ENCODE results near the gene RNF169.
"Not testable (repeated sequence)": the region's sequence is repeated elsewhere in the genome, so short reads cannot be mapped to it uniquely, and the experiment has no call there.

Gene RNF169

DNA sequence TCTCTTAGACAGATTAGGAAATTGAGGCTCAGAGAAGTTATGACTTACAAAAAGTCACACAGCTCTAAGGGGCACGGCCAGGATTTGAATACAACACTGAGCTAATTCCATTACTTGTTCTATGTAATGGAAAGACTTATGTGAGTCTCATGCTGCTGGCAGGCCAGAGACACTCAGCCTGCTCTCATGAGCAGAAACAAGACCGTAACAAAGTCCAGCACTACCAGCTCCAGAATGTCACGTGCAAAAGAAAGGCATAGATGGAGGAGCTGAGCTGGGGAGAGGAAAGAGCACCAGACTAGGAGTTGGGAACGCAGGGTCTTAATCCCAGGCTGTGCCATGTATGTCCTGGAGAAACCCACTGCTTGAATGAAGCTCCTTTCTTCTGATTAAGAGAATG lies 19.3 kb upstream of the RNF169 start:
- no peak for DNase-seq

DNA sequence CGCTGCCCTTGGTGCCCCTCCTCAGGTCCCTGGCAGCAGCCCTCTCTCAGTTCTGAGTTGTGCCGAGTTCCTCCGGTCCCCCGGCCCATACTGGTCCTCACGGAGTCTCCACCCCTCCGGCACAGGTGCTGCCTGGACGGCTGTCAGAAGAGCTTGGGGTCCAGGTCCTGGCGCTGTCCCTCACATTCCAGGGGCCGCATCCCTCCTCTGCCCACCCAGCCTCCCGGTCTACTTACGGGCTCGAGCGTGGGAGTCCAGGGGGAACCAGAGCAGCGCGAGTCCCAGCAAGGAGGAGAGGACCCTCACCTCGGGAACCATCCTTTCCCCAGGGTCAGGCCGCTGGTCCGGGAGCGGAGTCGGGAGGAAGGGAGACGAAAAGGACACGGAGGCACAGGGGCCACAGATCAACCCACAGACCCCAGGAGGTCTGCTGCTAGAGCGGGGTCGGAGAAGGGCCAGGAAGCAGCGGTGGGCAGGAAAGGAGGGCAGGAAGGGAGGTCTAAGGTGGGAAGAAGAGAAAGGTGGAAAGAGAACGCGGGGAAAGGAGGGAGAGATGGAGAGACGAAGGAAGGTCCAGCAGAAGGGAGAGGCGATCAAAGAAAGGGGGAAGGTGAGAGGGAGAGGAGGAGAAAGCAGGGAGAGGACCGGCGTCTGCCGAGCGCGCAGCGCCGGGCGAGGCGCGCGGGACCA lies 17.9 kb upstream of the RNF169 start:
- DNase-seq, result no peak

DNA sequence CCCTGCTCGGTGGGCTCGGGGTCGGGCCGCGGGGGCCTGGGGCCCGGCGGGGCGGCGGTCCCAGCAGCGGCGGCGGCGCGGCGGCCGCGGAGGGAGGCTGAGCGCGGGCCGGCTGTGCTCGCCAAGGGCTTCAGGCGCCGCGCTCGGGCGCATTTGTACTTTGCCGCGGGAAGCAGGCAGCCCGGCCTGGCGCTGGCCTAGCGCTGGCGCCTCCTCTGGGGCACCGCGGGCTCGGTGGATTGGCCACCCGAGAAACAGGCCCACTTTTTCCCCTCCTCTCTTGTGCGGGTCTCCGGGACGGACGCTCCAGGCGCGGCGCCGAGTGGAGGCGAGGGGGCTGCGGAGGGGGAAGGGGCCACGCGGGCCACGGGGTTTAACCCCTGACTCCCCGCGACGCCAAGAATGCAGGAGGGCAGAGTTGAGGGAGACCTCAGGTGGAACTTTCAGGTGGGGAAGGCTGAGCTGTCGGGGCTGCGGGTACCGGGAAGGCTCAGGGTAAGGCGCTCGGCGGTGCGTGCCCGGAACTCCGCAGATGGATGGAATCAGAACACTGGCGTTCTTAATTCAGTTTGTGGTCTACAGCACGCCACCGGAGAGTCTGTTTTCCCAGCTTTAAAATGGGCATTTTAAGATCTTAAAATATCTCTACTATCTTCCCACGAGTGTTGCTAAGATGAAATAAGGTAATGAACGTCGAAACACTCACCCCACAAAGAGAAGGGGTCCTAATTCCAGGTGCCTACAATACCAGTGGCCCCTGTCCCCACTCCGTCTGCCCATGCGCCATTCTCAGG lies 17.2 kb upstream of the RNF169 start, which contains the start of gene CHRDL2:
CHRDL2 (minus strand) TSS at position 126 of the 794 bp plus-strand sequence. CDS start 538 bp downstream, outside the sequence.
- no peak for DNase-seq

DNA sequence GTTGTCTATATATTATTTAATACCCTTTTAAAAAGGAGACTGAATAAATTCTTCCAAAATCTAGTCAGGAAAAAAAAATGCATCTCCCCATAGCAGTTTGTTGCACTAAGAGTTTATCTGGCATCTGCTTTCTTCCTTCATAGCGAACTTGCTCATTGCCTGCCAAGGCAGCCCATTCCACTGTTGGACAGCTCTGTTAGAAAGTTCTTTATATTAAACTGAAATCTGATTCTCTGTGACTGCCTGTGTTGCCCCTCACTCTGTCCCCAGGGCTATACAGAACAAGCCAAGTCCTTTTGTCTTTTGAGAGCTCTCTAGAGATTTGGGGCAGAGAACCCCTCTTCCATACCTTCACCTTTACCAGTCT lies 14.1 kb upstream of the RNF169 start:
- DNase-seq, result no peak

DNA sequence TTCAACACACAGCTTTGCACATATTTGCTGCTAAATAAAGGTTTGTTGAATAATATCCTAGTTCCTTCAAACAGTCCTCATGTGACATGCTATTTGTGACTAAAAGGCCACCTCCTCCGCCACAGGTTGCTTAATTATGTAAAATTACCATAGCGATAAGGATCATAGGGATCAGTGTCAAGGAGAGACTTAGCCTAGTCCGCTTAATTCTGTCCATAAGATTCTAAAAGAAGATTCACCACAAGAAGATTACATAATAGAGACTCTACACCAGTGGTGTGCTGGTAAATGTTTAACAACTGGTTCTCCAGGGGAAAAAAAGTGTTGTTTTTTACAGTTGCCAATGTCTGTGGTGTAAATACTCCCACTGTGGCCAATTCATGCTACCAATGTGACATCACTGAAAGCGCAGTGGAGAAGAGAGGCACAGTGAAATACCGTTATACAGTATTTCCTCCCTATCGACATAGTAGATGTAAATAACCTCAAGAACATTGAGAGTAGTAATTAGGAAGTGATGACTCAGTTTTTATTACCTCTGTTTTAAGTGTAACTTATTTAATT lies 13.2 kb upstream of the RNF169 start:
- no peak for DNase-seq

DNA sequence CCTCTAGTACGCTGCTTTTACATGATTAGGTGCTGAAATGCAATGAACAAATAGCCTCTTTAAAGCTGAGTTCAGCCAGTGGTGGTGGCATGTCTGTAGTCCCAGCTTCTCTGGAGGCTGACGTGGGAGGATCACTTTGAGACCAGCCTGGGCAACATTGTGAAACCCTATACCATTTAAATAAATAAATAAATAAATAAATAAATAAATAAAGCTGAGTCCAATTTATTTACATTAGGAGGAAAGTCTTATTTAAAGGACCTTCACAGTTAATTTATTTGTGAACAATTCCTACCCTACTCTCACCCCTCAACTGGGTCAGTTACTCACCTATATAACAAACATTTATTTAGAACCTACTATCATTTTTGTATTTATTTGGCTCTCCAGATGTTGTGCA lies 12.6 kb upstream of the RNF169 start:
- DNase-seq, result no peak

DNA sequence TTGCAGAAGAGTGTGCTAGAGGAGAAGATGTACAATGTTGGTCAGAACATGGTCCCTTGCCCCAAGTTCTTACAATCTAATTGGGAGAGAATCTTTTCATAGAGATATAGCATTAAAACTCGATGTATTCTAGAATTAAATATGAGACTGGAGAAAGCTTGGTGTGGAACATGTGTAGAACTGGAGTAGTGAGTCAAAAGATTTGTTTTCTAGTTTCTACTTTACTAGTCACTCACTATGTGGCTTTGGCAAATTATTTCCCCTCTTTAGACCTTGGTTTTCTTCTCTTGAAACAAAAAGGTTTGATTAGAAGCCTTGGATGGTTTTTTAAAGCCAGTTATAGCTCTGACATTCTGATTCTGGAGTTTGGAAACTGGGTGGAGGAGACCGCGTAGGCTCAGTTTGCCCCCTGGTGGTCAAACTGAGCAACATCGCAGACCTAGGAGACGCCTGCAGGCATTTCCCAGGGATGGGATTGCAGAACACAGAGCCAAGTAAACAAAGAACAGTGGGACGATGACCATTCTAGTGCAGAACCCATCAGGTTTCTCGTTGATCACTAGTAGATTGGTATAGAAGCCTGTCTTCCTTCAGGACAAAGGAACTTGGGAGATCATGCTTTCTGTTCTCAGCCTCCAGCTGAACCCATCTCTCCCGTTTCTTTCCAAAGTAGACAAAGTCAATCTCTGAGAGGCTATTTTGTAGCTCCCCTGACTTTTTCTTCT lies 8.9 kb upstream of the RNF169 start:
- no peak for DNase-seq

DNA sequence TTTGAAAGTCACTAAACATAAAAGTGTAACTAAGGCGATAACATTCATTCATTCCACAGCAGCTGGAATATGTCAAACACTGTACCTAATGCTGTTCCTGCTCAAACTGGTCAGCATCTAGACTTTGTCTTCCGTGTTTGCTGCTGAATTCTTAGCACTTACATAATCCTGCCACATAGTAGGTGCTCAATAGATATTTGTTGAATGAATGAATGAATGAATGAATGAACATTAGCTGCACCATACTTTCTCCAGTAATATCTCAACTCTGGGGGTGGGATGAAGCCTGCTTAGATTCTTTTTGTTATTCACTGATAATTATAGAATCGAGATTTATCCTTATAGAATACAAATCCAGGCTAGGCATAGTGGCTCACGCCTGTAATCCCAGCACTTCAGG lies 6.6 kb upstream of the RNF169 start:
- no peak for DNase-seq

DNA sequence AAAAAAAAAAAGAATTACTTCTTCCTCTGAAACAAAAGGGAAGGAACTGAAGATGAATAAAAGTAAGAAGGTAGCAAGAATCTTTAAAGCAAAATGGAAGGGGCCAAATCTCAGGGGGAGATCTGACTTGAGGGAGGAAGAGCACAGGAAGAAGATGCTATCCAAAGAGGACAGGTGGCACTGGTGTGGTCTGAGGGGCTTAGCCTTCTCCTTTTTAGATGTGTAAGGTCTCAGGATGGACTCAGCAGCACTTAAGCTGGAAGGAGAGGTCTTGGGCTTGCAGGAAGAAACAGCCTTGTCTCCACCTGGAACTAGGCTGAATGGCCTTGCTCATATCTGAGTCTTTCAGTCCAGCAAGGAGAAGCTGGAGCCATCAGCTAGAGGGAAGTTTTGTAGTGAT lies 5.0 kb upstream of the RNF169 start:
- no peak for DNase-seq

DNA sequence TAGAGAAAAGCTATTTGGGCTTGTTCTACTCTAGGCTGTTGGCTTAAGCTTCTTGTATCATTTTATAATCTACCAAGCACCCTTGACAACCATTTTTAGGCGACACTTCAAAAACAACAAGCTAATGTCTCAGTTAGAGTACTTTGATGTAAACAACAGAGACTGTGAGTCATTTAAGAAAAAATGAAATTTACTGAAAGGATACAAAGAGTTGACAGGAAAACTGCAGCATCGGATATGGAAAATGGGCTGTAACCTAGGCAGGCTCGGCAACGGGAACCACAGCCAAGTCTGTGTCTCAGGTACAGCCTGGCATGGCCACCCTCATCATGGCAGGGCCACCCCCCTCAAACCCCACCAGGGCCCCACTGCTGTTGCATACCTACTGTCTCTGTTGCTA lies 4.4 kb upstream of the RNF169 start:
- DNase-seq, result no peak

DNA sequence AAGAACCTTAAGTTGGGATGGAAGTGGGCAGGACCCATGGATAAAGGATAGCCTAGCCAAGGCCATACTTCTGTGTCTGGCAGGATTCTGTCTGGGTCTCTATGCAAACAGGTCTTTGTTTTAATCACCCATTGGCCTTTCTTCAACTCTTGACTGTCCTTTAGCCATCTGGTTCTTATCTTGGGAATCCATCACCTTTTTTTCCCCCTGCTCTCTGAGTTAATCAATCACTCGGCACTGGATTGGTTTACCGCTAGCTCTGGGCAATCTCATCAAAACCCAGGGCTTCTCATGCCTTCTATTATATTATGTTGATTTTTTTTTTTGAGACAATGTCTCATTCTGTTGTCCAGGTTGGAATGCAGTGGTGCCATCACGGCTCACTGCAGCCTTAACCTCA lies 1.8 kb upstream of the RNF169 start:
- DNase-seq, result no peak

DNA sequence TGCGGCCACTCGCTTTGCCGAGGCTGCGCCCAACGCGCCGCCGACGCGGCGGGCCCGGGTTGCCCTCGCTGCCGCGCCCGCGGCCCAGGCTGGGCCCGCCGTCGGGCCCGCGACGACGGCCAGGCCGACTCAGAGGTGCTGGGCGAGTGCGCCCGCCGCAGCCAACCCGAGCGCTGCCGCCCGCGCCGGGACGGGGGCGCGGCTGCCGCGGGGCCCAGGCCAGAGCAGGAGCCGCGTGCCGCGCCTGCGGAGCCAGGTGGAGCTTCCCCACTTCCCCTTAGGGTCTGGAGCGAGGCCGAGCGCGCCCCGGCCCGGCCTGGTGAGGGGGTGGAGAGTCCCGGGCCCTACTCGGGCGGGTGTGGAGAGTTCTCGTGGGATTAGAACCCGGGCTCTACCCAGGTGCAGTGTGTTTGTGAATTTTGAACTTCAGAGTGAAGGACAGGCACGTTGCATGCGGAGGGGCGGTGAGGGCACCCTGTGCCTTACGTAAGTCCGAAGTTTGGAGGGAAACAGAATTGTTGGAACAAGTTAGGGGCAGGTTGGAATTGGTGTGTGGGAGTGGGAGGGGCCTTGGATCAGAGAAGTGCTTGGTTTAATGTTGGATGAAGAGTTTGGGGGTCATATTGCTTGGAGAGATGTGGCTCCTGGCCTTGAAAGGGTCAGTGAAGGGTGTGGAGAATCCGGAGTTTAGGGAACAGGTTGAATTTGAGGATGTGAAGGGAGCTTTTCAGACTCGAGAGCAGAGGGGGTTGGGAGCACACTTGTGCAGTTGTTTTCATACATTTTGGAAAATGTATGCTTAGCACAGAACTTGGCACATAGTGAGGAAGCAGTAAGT lies 697 bp downstream of the RNF169 start:
- DNase-seq, result no peak

DNA sequence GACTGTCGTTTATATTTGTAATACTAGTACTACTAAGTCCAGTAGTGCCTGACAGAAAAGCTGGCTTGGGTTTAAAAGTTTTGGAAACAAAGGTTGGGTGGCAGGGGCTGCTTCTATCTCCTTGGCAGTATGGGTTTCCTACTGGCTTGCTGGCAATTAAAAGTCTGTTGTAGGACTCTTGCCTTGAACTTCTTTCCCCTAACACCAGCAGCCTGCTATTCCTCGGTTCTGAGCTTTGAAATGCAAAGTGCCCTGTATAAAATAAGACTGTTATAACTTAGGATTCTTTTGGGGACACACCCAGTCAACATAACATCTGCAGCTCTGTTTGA lies 1.3 kb downstream of the RNF169 start:
- DNase-seq, result no peak

DNA sequence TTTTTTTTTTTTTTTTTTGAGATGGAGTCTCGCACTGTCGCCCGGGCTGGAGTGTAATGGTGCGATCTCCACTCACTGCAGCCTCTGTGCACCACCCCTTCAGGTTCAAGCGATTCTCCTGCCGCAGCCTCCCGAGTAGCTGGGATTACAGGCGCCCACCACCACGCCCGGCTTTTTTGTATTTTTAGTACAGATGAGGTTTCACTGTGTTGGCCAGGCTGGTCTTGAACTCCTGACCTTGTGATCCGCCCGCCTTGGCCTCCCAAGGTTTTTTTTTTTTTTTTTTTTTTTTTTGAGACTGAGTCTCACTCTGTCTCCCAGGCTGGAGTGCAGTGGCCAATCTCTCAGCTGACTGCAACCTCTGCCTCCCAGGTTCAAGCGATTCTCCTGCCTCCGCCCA lies 1.9 kb downstream of the RNF169 start:
- DNase-seq, result not testable (repeated sequence)

DNA sequence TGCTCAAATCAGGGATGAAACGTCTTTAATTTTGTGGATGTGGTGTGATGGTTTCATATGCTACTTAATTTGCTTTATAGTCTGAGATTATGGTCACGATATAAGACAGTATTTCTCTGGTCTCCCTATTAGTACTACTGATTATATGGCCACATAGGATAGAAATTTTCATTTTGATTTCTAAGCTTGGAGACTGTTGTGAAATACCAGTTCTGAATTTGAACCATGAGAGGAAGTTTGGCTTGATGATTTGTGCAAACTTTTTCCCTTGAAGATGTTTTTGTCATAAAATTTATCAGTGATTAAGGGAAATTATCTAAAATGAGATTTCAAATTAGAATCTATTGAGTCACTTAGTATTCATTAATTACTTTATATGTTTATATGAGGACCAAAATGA lies 2.7 kb downstream of the RNF169 start:
- DNase-seq, result no peak

DNA sequence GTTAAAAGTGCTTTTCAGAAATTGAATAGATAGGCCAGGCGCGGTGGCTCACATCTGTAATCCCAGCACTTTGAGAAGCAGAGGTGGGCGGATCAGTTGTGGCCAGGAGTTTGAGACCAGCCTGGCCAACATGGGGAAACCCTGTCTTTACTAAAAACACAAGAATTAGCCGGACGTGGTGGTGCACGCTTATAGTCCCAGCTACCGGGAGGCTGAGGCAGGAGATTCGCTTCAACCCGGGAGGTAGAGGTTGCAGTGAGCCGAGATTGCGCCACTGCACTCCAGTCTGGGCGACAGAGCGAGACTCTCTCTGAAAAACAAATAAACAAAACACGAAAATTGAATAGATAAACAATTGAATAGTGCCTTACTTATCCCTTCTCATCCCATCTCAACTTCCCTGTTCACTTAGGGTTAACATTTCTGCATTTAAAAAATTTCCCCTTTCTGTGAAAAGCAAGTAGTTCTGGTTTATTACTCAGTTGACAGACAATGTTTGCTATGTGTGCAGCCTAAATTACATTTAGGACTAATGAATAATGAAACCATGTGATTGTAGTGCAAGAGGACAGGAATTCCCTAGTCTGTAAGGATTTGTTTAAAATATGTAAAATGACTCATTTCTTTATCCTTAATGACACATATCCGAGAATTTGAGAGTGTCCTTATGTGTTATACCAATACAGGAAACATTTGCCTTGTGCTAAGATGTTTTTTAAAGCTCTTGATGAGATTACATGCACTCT lies 6.0 kb downstream of the RNF169 start:
- no peak for DNase-seq

DNA sequence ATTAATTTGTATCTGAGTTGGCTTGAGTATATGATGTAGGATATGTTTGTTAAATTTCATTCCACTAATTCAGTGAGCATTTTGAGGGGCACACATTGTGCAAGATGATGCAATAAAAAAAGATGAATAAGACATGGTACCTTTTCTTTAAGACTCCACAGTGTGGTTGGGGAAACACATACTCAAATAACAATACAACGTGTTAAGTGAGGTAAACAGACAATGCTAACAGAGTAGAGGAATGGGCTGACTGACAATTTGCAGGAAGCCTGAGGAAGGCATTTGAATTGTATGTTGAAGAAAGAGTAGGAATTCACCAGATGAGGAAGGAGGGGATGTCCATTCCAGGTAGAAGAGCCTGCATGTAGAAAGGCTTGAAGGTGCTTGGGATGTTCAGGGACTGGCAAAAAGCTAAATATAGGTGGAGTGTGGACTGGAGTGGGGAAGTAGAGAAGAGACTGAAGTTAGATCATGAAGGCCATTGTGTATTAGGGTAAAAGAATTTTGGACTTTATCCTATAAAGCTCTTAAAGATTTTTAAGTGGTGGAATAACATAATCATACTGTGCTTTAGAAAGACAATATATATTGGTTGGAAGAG lies 6.8 kb downstream of the RNF169 start:
- no peak for DNase-seq

DNA sequence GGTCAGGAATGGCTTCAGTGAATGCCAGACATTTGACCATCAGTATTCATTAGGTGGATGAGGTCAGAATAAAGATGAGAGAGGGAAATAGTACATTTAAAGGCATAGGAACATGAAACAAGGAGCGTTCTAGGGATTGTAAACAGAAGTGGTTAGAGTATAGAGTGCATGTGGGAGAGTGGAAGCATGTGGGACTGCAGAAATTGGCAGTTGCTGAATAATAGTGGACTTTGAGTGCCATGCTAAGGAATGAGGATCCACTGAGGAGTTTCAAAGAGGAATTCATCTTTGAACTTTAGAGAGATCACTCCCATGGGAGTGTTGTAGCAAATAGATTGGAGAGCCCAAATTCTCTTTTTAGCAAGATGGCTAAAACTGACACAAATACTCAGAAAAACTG lies 7.9 kb downstream of the RNF169 start:
- no peak for DNase-seq

DNA sequence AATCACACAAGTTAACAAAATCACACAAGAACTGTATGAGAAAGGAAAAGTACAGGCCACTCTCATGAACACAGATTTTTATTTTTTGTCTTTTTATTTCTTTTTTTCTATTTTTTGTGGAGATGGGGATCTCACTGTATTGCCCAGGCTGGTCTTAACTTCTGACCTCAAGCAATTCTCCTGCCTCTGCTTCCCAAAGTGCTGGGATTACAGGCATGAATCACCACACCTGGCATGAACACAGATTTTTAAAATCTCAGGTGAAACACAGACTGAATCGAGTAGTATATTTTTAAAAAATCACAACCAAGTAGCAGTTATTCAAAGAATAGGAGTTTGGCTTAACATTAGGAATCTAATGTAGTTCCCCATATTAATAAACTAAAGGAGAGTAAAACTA lies 18.3 kb downstream of the RNF169 start:
- DNase-seq, result no peak

DNA sequence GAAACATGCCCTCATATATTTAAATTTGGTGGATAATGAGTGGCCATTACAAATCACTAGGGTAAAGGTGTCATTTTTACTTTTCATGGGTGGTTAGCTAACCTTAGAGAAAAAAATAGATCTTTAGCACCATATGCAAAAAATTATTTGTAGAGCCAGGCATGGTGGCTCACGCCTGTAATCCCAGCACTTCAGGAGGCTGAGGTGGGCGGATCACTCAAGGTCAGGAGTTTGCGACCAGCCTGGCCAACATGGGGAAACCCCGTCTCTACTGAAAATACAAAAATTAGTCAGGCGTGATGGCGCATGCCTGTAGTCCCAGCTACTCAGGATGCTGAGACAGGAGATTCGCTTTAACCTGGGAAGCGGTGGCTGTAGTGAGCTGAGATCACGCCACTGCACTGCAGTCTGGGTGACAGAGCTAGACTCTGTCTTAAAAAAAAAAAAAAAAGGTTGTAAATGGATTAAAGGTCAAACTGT lies 19.6 kb downstream of the RNF169 start:
- DNase-seq, result not testable (repeated sequence)

DNA sequence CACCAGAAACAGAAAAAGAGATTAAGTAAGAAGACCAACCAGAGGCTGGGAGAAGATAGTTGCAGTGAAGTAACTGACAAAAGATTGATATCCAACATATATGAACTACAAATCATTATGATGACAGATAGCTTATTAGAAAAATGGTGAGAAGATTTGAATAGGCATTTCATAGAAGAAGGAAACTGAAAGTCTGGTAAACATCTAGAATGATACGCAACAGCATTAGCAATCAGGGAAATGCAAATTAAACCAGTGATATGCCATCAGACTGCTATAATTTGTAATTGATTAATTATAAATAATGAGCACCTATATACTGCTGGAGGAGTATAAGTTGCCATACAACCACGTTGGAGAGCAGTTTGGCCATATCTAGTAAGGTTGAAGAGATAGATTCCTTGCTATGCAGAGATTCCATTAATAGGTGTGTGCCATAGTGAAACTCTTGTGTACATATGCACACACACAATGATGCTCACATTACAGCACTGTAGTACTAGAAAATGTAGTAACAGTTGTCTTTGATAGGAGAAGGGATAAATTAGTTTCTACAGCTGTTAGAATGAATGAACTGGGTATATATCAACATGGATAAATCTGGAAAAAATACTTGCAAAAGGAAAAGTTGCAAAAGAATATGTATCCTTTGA lies 20.5 kb downstream of the RNF169 start:
- DNase-seq, result no peak

Measured in NCI-H2081 treated with DMSO at 0.1 percent for 48 hours (cell line).